ENCODE results near the gene PPP1R37. TPM values are rescaled to one million over a fixed set of nuclear protein-coding genes. Genes with fewer than 3 reads are reported as not detected.

The PPP1R37 gene
- total RNA-seq, 1 donor from 2014 or later: 19.2 TPM

GRCh38 chr19:45168767-45169351 lies 75.9 kb downstream of the PPP1R37 start:
- no peak for DNase-seq (ENCODE audit: low read depth)
- no peaks in the 10 kb centered on the region for H3K36me3 ChIP-seq (ENCODE audit: control insufficient read depth, insufficient read depth, low read length)
- FAIRE-seq: no peak
- no peaks in the 10 kb centered on the region for H3K27me3 ChIP-seq (ENCODE audit: control insufficient read depth, insufficient read depth, low read length)
- TF ChIP-seq CTCF (IDR thresholded peaks at IDR 0.05; ENCODE audit: insufficient read depth, low read length, severe bottlenecking): no peak
- H3K4me3 ChIP-seq (ENCODE audit: low read depth, low read length): no peak overlapping the region

- TF ChIP-seq CTCF (IDR thresholded peaks at IDR 0.05; ENCODE audit: insufficient read depth, low read length, severe bottlenecking): no peak
- H3K36me3 ChIP-seq (ENCODE audit: control insufficient read depth, insufficient read depth, low read length): no peaks in the 10 kb centered on the region
- FAIRE-seq (no peak), DNase-seq (ENCODE audit: low read depth) (no peak)
- no peak overlapping the region for H3K4me3 ChIP-seq (ENCODE audit: low read depth, low read length)
- H3K27me3 ChIP-seq (ENCODE audit: control insufficient read depth, insufficient read depth, low read length): no peaks in the 10 kb centered on the region
These were observed 76.6 kb downstream of the PPP1R37 start for GRCh38 chr19:45169602-45170001.

GRCh38 chr19:45170146-45171106 lies 77.4 kb downstream of the PPP1R37 start:
- TF ChIP-seq CTCF (IDR thresholded peaks at IDR 0.05; ENCODE audit: insufficient read depth, low read length, severe bottlenecking): no peak

GRCh38 chr19:45171211-45171623 lies 78.2 kb downstream of the PPP1R37 start:
- Histone ChIP-seq H3K27me3 (ENCODE audit: control insufficient read depth, insufficient read depth, low read length) (no peaks in the 10 kb centered on the region), H3K36me3 (ENCODE audit: control insufficient read depth, insufficient read depth, low read length) (no peaks in the 10 kb centered on the region), H3K4me3 (ENCODE audit: low read depth, low read length) (no peak overlapping the region)
- no peak for TF ChIP-seq CTCF (IDR thresholded peaks at IDR 0.05; ENCODE audit: insufficient read depth, low read length, severe bottlenecking)
- no peak for FAIRE-seq
- no peak for DNase-seq (ENCODE audit: low read depth)

More at GRCh38 chr19:45170146-45171106, 77.4 kb downstream of the PPP1R37 start:
- no peak overlapping the region for H3K4me3 ChIP-seq (ENCODE audit: low read depth, low read length)
- no peak for DNase-seq (ENCODE audit: low read depth)
- H3K36me3 ChIP-seq (ENCODE audit: control insufficient read depth, insufficient read depth, low read length): no peaks in the 10 kb centered on the region
- H3K27me3 ChIP-seq (ENCODE audit: control insufficient read depth, insufficient read depth, low read length): no peaks in the 10 kb centered on the region
- FAIRE-seq: no peak

- no peak for DNase-seq (ENCODE audit: low read depth)
- Histone ChIP-seq H3K36me3 (ENCODE audit: control insufficient read depth, insufficient read depth, low read length) (no peaks in the 10 kb centered on the region), H3K27me3 (ENCODE audit: control insufficient read depth, insufficient read depth, low read length) (no peaks in the 10 kb centered on the region), H3K4me3 (ENCODE audit: low read depth, low read length) (no peak overlapping the region)
- no peak for TF ChIP-seq CTCF (IDR thresholded peaks at IDR 0.05; ENCODE audit: insufficient read depth, low read length, severe bottlenecking)
- no peak for FAIRE-seq
These were observed 79.2 kb downstream of the PPP1R37 start for GRCh38 chr19:45172173-45172572.
